GM13976 (cell line): ENCODE data around the gene ADIPOQ.
"Not testable (repeated sequence)": the region's sequence is repeated elsewhere in the genome, so short reads cannot be mapped to it uniquely, and the experiment has no call there.

Source experiments
- DNase-seq: peaks from one replicate; pipeline ENCODE4 v3.0.0; 2012; ENCODE audit warnings: low spot score
- in situ Hi-C: fragments of 300-500 bp; cut with MboI; formaldehyde crosslinking; loops from one replicate; pipeline ENCODE4 v1.12.0; 2022; ENCODE audit warnings: low sequenced_read_pairs, mixed read lengths, inconsistent platforms; ENCODE audit not compliant: unreplicated experiment
- TF ChIP-seq, protein P1 (sequence below): IDR thresholded peaks from 2 replicates; pipeline ENCODE4 v1.5.1; 2012; ENCODE audit warnings: borderline replicate concordance, mild to moderate bottlenecking; ENCODE audit not compliant: insufficient read depth; ENCODE audit errors: extremely low read depth, missing control alignments, control extremely low read depth

The ADIPOQ gene

DNA sequence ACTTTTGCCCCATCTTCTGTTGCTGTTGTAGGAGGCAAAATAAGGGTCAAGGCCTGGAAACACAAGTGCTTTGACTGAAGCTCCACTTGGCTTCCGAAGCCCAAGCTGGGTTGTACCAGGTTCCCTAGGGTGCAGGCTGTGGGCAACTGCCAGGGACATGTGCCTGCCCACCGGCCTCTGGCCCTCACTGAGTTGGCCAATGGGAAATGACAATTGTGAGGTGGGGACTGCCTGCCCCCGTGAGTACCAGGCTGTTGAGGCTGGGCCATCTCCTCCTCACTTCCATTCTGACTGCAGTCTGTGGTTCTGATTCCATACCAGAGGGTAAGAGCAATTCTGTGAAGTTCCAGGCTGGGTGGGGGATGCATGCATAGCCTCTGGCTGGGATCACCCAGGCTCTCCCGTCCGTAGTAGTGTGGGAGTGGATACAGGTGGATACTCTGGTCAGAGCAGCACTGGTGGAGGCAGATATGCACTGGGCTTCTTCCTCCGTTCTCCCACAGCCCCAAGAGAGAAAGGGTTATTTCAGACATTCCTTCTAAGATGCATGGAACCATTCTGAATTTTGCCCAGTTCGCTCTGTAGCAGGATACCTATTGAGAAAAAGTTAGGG lies at the start of gene ADIPOQ:
TSS of gene ADIPOQ (plus strand) at position 285 of the 613 bp plus-strand sequence. CDS start 10,349 bp downstream, outside the sequence.
- no peak for DNase-seq
- in situ Hi-C loops = loop anchor here (10.0 kb wide), 1 partner anchor 322 kb away; no protein-coding TSS in a partner anchor
- TF ChIP-seq, protein P1, sequence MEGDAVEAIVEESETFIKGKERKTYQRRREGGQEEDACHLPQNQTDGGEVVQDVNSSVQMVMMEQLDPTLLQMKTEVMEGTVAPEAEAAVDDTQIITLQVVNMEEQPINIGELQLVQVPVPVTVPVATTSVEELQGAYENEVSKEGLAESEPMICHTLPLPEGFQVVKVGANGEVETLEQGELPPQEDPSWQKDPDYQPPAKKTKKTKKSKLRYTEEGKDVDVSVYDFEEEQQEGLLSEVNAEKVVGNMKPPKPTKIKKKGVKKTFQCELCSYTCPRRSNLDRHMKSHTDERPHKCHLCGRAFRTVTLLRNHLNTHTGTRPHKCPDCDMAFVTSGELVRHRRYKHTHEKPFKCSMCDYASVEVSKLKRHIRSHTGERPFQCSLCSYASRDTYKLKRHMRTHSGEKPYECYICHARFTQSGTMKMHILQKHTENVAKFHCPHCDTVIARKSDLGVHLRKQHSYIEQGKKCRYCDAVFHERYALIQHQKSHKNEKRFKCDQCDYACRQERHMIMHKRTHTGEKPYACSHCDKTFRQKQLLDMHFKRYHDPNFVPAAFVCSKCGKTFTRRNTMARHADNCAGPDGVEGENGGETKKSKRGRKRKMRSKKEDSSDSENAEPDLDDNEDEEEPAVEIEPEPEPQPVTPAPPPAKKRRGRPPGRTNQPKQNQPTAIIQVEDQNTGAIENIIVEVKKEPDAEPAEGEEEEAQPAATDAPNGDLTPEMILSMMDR = no peak

DNA sequence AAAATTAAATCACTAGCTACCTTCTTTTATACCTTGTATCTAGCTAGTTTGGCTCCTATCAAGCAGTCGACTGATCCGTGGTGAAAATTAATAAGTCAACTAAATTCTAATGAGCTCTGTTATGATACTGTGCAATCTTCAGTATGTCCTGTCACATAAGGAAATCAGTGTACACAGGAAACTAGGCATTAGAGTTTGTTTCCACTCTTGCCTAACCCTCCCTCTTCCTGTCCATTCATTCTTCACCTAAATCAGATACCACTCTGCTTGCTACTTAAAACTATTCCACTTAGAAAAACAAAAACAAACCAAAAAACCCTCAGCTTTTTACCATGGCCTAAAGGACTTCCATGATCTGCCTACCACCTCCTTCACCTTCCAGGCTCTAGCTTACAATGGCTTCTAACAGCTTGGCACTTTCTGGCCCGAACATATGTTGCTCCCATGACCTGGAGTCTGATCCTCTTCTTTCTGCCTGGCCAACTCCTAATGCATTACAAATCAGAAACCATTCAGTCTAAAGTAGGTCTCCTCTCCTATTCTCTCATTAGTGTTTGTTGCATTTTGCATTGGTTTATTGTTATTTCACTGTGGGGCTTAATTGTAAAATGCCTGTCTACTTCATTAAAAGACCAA lies 44.2 kb upstream of the ADIPOQ start:
- TF ChIP-seq, protein P1 = no peak
- in situ Hi-C loops = no loop called here

DNA sequence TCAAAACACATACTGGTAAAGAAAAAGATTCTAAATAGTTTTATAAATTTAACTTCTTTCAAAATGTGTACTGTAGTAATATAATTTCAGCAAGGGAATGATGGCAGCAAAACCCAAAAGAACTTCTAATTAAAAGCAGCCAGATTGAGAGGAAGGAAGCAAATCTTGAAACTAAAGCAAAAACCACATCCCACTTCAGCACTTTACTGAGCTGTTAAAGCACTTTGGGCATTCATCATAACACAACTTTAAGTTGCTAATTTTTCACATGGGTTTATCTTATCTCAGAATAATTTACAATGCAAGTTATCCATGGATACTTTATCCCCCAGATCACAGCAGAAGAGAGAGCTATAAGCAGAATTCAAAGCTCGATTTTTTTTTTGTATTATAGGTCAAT lies 42.2 kb upstream of the ADIPOQ start:
- TF ChIP-seq, protein P1 = no peak
- in situ Hi-C loops = no loop called here

More for the DNA sequence above, 44.2 kb upstream of the ADIPOQ start:
- DNase-seq = no peak

DNA sequence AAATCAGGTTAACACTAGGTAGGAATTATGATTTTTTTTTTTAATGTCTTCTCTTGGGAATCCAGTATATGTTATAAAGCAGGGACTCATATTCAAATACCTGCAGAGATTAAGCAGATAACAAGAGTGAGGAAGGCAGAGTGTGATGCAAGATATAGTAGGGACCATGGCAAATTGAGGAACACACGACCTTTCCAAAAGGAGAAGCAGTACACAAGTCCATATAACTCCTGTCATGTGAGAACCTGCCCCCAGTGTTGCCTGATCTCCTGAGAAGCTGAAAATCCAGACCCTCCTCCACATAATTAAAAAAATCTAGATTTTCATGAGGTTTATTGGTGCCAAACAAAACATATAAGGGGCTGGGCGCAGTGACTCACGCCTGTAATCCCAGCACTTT lies 39.8 kb upstream of the ADIPOQ start:
- no peak for DNase-seq
- in situ Hi-C loops = no loop called here
- TF ChIP-seq, protein P1 = no peak

More for the DNA sequence above, 42.2 kb upstream of the ADIPOQ start:
- DNase-seq = no peak

DNA sequence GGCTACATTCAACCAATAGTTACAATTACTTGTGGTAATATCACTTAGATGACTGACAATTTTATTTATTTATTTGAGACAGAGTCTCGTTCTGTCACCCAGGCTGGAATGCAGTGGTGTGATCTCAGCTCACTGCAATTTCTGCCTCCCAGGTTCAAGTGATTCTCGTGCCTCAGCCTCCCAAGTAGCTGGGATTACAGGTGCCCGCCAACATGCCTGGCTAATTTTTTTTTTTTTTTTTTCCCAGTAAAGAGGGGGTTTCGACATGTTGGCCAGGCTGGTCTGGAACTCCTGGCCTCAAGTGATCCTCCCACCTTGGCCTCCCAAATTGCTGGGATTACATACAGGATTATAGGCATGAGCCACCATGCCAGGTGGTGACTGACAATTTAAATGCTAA lies 39.1 kb upstream of the ADIPOQ start:
- in situ Hi-C loops, DNase-seq: not testable (repeated sequence)

DNA sequence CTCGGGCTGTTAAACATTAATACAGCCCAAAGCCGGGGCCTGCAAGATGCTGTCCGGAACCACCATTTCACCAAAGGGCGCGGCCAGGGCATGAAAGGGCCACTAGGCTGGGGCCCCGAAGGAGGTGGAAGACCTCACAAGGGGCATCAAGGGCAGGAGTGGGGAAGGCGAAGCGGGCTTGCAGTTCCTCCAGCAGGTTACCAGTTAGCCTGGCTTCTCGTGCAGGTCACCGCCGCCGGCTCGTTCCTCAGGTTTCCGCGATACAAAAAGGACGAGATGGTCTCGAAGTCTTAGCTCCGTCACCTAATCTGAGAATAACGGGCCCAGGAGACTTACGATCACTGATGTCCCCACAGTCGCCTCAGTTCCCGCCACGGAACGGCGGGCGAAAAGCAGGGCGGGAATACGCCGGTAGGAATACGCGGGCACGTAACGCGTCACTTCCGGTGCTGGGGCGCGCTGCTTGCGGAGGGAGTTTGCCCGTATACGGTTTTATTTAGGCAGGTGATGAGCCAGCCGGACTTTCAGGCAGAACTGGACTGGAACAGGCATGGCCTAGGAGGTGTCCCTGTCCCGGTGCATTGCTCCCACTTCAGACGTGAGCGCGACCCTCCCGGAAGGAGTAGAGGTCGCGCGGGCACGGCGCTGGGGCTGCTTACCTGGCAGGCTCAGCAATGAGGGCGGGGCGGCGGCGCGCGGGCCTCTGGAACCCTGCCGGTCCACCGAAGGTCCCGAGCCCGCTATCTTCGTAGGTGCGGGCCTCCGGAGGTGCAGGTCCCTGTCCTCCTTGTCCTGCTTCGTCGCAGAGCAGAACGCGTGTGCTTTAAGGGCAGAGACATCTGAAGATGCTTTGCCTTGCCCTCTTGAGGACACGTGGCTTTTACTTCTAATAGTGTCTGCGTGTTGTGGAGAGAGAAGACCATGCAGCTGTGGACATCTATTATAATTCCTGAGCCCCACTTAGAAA lies 36.1 kb upstream of the ADIPOQ start, which contains the start of gene RFC4:
TSS of gene RFC4 (minus strand) at position 394 of the 967 bp plus-strand sequence. CDS start 1,769 bp downstream, outside the sequence.
- peak; percentile 87 for DNase-seq
- in situ Hi-C loops = no loop called here
- TF ChIP-seq, protein P1 = no peak
